GM23248 (cell line): ENCODE measurements around the gene INTS14. TPM values are rescaled to one million over a fixed set of nuclear protein-coding genes. Genes with fewer than 3 reads are reported as not detected.

Experiments
- DNase-seq: peaks from one replicate; pipeline ENCODE4 v3.0.0-alpha.2; 2015
- H2AFZ ChIP-seq: fragments of 200-600 bp; sonication (generic); 2 replicates; pipeline ENCODE4 v1.6.1; 2016; ENCODE audit warnings: antibody characterized with exemption
- H3F3A ChIP-seq: fragments of 200-600 bp; sonication (generic); 2 replicates; pipeline ENCODE4 v1.6.1; 2016; ENCODE audit warnings: mild to moderate bottlenecking, antibody characterized with exemption, mixed run types; ENCODE audit not compliant: insufficient read depth
- H3K27ac ChIP-seq: fragments of 200-600 bp; sonication (generic); 2 replicates; pipeline ENCODE4 v1.5.1; 2016; ENCODE audit warnings: mild to moderate bottlenecking
- H3K27me3 ChIP-seq: fragments of 200-600 bp; sonication (generic); replicated peaks from 2 replicates; pipeline ENCODE4 v1.6.1; 2016; ENCODE audit warnings: mild to moderate bottlenecking; ENCODE audit not compliant: insufficient read depth
- H3K36me3 ChIP-seq: fragments of 200-600 bp; sonication (generic); 2 replicates; pipeline ENCODE4 v1.6.1; 2016; ENCODE audit warnings: low read depth, mild to moderate bottlenecking
- H3K4me1 ChIP-seq: fragments of 200-600 bp; sonication (generic); 2 replicates; pipeline ENCODE4 v1.6.1; 2016; ENCODE audit warnings: mild to moderate bottlenecking; ENCODE audit not compliant: insufficient read depth
- H3K4me2 ChIP-seq: fragments of 200-600 bp; sonication (generic); one replicate; pipeline ENCODE4 v1.6.1; 2016; ENCODE audit warnings: mild to moderate bottlenecking; ENCODE audit not compliant: unreplicated experiment
- H3K4me3 ChIP-seq: fragments of 200-600 bp; sonication (generic); 2 replicates; pipeline ENCODE4 v1.5.1; 2016; ENCODE audit warnings: mild to moderate bottlenecking
- H3K79me2 ChIP-seq: fragments of 200-600 bp; sonication (generic); 2 replicates; pipeline ENCODE4 v1.6.1; 2016; ENCODE audit warnings: mild to moderate bottlenecking; ENCODE audit not compliant: insufficient read depth
- H3K9ac ChIP-seq: fragments of 200-600 bp; sonication (generic); 2 replicates; pipeline ENCODE4 v1.6.1; 2016; ENCODE audit warnings: mild to moderate bottlenecking
- H3K9me2 ChIP-seq: fragments of 200-600 bp; sonication (generic); 2 replicates; pipeline ENCODE4 v1.6.1; 2016; ENCODE audit warnings: mixed run types, mild to moderate bottlenecking, moderate library complexity; ENCODE audit not compliant: insufficient read depth
- H3K9me3 ChIP-seq: fragments of 200-600 bp; sonication (generic); one replicate; pipeline ENCODE4 v1.6.1; 2017; ENCODE audit warnings: low read depth
- H4K20me1 ChIP-seq: fragments of 200-600 bp; sonication (generic); 2 replicates; pipeline ENCODE4 v1.6.0; 2016; ENCODE audit not compliant: insufficient read depth
- EZH2 ChIP-seq: fragments of 200-600 bp; sonication (generic); IDR thresholded peaks from 2 replicates; pipeline ENCODE4 v1.6.1; 2018; ENCODE audit warnings: antibody characterized with exemption, mild to moderate bottlenecking; ENCODE audit not compliant: insufficient read depth, poor library complexity, severe bottlenecking
- EZH2phosphoT487 ChIP-seq: fragments of 200-600 bp; sonication (generic); IDR thresholded peaks from 2 replicates; pipeline ENCODE4 v1.6.1; 2018; ENCODE audit warnings: antibody characterized with exemption, moderate library complexity, mild to moderate bottlenecking, low read depth; ENCODE audit not compliant: insufficient read depth
- WGBS, 2 experiments: methylation state at CpG; one replicate each; pipeline ENCODE4 v1.1.6; 2015 to 2017; ENCODE audit warnings: low lambda C conversion rate in 2 of 2, low coverage in 1 of 2; ENCODE audit errors: missing lambda C conversion rate in 2 of 2; 5-methylcytosine and 5-hydroxymethylcytosine counted together
- in situ Hi-C: fragments of 300-500 bp; cut with MboI; formaldehyde crosslinking; loops from 2 replicates; pipeline ENCODE4 v1.15.0; 2020
- polyA plus RNA-seq: library from polyadenylated mRNA; unstranded; fragments of >200 nt; fragmentation: Nextera tagmentation; extraction: Ambion mirVana; gene quantifications from 2 replicates; pipeline ENCODE4 v1.2.1, GENCODE V29; 2016
- total RNA-seq: library from RNA; depleted of rRNA; stranded (reverse); fragments of >200 nt; shearing (Covaris generic); gene quantifications from 2 replicates; pipeline ENCODE4 v1.2.3, GENCODE V29; 2014

Gene INTS14
- total and polyA plus RNA-seq, 2 experiments from 2014 or later: 31.7 to 41.4 TPM

DNA sequence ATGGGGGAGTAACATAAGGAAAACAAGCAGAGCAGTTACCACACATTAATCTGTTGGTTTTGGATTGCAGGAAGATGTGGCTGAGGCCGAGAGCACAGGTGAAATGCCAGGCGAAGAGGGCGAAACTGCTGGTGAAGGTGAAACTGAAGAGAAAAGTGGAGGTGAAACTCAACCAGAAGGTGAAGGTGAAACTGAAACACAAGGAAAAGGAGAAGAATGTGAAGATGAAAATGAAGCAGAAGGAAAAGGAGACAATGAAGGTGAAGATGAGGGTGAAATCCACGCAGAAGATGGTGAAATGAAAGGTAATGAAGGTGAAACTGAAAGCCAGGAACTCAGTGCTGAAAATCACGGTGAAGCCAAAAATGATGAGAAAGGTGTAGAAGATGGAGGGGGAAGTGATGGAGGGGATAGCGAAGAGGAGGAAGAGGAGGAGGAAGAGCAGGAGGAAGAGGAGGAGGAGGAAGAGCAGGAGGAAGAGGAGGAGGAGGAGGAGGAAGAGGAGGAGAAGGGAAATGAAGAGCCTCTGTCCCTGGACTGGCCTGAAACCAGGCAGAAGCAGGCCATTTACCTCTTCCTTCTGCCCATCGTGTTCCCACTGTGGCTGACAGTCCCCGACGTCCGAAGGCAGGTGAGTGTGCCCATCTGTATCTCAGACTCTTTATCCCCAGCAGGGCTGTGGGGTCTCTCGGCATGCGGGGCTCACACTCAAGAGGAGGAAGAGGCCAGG lies 39.5 kb upstream of the INTS14 start:
- Histone ChIP-seq H2AFZ (no peak overlapping the region), H3K36me3 (no peaks in the 10 kb centered on the region), H3K79me2 (no peaks in the 10 kb centered on the region), H4K20me1 (no peaks in the 10 kb centered on the region), H3F3A (peaks cover 24% of the 10 kb centered on the region), H3K27me3 (no peaks in the 10 kb centered on the region), H3K9me2 (no peaks in the 10 kb centered on the region), H3K27ac (no peak overlapping the region), H3K4me3 (no peak overlapping the region), H3K4me2 (no peak overlapping the region), H3K4me1 (peaks cover 27% of the 10 kb centered on the region), H3K9ac (no peak overlapping the region), H3K9me3 (no peaks in the 10 kb centered on the region)
- TF ChIP-seq EZH2phosphoT487: no peak
- no peak for TF ChIP-seq EZH2
- in situ Hi-C loops: no loop called here
- WGBS, 2 experiments: 93 to 94% methylated on average over 9 to 12 of the region's 12 CpGs
- DNase-seq: no peak

DNA sequence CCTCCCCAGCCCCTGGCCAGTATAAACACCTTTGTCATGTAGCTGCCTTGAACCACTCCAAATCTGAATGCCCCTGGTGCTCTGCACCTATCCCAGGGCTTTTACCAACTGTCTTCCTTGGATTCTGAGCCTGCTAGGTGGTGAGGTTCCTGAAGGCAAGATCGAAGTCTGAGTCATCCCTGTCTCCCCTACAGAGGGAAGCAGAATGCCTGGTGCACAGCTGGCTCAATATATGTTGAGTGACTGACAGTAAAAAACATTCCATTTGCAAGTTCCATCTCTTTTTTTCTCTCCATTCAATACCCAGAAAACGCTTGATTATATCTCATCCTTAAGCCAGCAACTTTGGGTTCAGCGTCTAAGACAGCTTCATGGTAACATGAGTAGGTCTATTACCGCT lies 35.6 kb upstream of the INTS14 start:
- no peaks in the 10 kb centered on the region for H3K36me3 ChIP-seq
- WGBS, 2 experiments: 63 to 73% methylated on average over 4 of the region's 4 CpGs
- no peak overlapping the region for H2AFZ ChIP-seq
- no peaks in the 10 kb centered on the region for H3K9me3 ChIP-seq
- no peaks in the 10 kb centered on the region for H4K20me1 ChIP-seq
- H3K4me3 ChIP-seq: no peak overlapping the region
- no peak for TF ChIP-seq EZH2
- TF ChIP-seq EZH2phosphoT487: no peak
- H3K9me2 ChIP-seq: no peaks in the 10 kb centered on the region
- no peaks in the 10 kb centered on the region for H3F3A ChIP-seq
- H3K9ac ChIP-seq: no peak overlapping the region
- no peak overlapping the region for H3K4me2 ChIP-seq
- no peaks in the 10 kb centered on the region for H3K27me3 ChIP-seq
- peaks cover 5% of the 10 kb centered on the region for H3K4me1 ChIP-seq
- DNase-seq: no peak
- H3K79me2 ChIP-seq: no peaks in the 10 kb centered on the region
- H3K27ac ChIP-seq: no peak overlapping the region
- in situ Hi-C loops: no loop called here

DNA sequence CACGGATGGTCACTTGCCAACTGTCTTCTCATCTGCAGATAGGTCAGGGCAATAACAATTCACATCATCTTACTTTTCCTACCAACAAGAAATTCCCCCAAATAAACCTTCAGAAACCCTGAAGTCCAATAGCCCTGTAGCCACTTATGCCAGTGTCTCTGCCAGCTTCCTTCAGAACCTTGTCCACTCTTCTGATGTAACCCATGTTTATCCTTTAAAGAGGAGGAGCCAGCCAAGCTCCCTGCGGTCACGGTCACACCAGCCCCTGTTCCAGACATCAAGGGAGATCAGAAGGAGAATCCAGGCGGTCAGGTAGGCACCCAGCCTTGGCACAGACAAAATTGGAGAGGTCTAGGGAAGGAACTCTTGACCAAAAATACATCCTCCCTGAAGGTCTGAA lies 34.5 kb upstream of the INTS14 start:
- Histone ChIP-seq H3K4me2 (no peak overlapping the region), H2AFZ (no peak overlapping the region), H3K36me3 (no peaks in the 10 kb centered on the region), H4K20me1 (no peaks in the 10 kb centered on the region), H3K9me2 (no peaks in the 10 kb centered on the region), H3K4me3 (no peak overlapping the region), H3K27ac (no peak overlapping the region), H3K79me2 (no peaks in the 10 kb centered on the region), H3K9me3 (no peaks in the 10 kb centered on the region), H3F3A (no peaks in the 10 kb centered on the region), H3K27me3 (no peaks in the 10 kb centered on the region), H3K9ac (no peak overlapping the region), H3K4me1 (peaks cover 5% of the 10 kb centered on the region)
- no peak for TF ChIP-seq EZH2
- TF ChIP-seq EZH2phosphoT487: no peak
- WGBS, 2 experiments: 91 to 96% methylated on average over 4 of the region's 4 CpGs
- in situ Hi-C loops: no loop called here
- DNase-seq: no peak

DNA sequence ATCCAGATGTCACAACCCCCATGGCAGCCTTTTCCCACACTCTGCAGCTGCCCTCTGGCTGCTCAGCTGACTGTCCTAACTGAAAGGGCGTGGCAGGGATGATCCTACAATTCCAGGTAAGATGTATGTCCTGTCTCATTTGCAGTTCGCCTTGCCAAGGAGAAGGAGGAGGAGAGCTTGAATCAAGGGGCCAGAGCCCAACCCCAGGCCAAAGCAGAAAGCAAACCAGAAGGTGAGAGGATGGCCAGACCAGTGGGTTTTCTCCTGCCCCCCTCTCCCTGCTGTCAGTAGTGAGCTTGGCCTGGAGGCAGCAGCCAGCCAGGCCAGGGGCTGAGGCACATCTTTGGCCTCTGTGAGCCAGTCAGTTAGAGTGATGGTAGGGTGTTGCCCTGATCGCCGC lies 33.4 kb upstream of the INTS14 start:
- H3K9me3 ChIP-seq: no peaks in the 10 kb centered on the region
- H3K9ac ChIP-seq: no peak overlapping the region
- no peaks in the 10 kb centered on the region for H3K9me2 ChIP-seq
- H4K20me1 ChIP-seq: no peaks in the 10 kb centered on the region
- no peak overlapping the region for H3K4me3 ChIP-seq
- no peaks in the 10 kb centered on the region for H3K36me3 ChIP-seq
- no peaks in the 10 kb centered on the region for H3K27me3 ChIP-seq
- H3K4me2 ChIP-seq: no peak overlapping the region
- 96 to 98% methylated on average over 3 to 4 of the region's 4 CpGs for WGBS, 2 experiments
- peaks cover 5% of the 10 kb centered on the region for H3K4me1 ChIP-seq
- H3K79me2 ChIP-seq: no peaks in the 10 kb centered on the region
- DNase-seq: no peak
- in situ Hi-C loops: no loop called here
- no peak for TF ChIP-seq EZH2phosphoT487
- no peaks in the 10 kb centered on the region for H3F3A ChIP-seq
- no peak overlapping the region for H2AFZ ChIP-seq
- H3K27ac ChIP-seq: no peak overlapping the region
